Neuronal stem cell (in vitro differentiated cells): Measurements from ENCODE around the gene HELZ2.

Source experiments
- DNase-seq: peaks from one replicate; pipeline ENCODE4 v3.0.0-alpha.2; 2013; ENCODE audit warnings: low spot score
- H2AFZ ChIP-seq: one replicate; pipeline ENCODE4 v1.6.1; 2013; ENCODE audit warnings: mild to moderate bottlenecking, low read length, inconsistent platforms
- H2AK5ac ChIP-seq: 2 replicates; pipeline ENCODE4 v1.6.1; 2013; ENCODE audit warnings: low read depth, mild to moderate bottlenecking, inconsistent platforms, low read length, moderate library complexity, mixed read lengths
- H2BK120ac ChIP-seq: 2 replicates; pipeline ENCODE4 v1.6.1; 2013; ENCODE audit warnings: low read depth, mild to moderate bottlenecking, inconsistent platforms, low read length, moderate library complexity, mixed read lengths
- H2BK12ac ChIP-seq: one replicate; pipeline ENCODE4 v1.6.1; 2013; ENCODE audit warnings: low read length, inconsistent platforms
- H2BK15ac ChIP-seq: 2 replicates; pipeline ENCODE4 v1.6.1; 2013; ENCODE audit warnings: mild to moderate bottlenecking, low read length, inconsistent platforms, mixed read lengths
- H2BK5ac ChIP-seq: one replicate; pipeline ENCODE4 v1.6.1; 2013; ENCODE audit warnings: inconsistent platforms, mild to moderate bottlenecking, low read length, moderate library complexity
- H3K14ac ChIP-seq: one replicate; pipeline ENCODE4 v1.6.1; 2013; ENCODE audit warnings: low read length, inconsistent platforms
- H3K18ac ChIP-seq: 2 replicates; pipeline ENCODE4 v1.6.1; 2013; ENCODE audit warnings: low read length, inconsistent platforms
- H3K23ac ChIP-seq: 2 replicates; pipeline ENCODE4 v1.6.1; 2013; ENCODE audit warnings: low read depth, mild to moderate bottlenecking, mixed read lengths, low read length, inconsistent platforms; ENCODE audit not compliant: poor library complexity
- H3K27ac ChIP-seq: replicated peaks from 3 replicates; pipeline ENCODE4 v1.5.1; 2013; ENCODE audit warnings: low read length, inconsistent platforms
- H3K27me3 ChIP-seq, 3 experiments: 2 replicates each; pipeline ENCODE4 v1.6.1; 2013; ENCODE audit warnings: low read length in 3 of 3, mild to moderate bottlenecking in 2 of 3, inconsistent platforms in 1 of 3, low read depth in 1 of 3, mixed read lengths in 1 of 3, moderate library complexity in 1 of 3; ENCODE audit not compliant: control insufficient read depth in 3 of 3, insufficient read depth in 3 of 3
- H3K36me3 ChIP-seq, 2 donors: replicated peaks in 1 of 2; 2 replicates each; pipeline ENCODE4 v1.6.1; 2013; ENCODE audit warnings: low read length in 2 of 2; ENCODE audit not compliant: control insufficient read depth in 2 of 2, insufficient read depth in 2 of 2
- H3K4ac ChIP-seq: 2 replicates; pipeline ENCODE4 v1.6.1; 2013; ENCODE audit warnings: inconsistent platforms, mild to moderate bottlenecking, low read length, moderate library complexity
- H3K4me1 ChIP-seq, 2 donors: 1 replicate in 1 of 2; 2 replicates in 1 of 2; pipeline ENCODE4 v1.6.1; 2013; ENCODE audit warnings: low read length in 2 of 2, low read depth in 1 of 2; ENCODE audit not compliant: control insufficient read depth in 2 of 2, insufficient read depth in 1 of 2
- H3K4me2 ChIP-seq: one replicate; pipeline ENCODE4 v1.6.1; 2013; ENCODE audit warnings: mild to moderate bottlenecking, low read length, inconsistent platforms; ENCODE audit not compliant: insufficient read depth, poor library complexity, severe bottlenecking
- H3K4me3 ChIP-seq, 2 donors: 2 replicates each; pipeline ENCODE4 v1.5.1; 2013; ENCODE audit warnings: low read length in 2 of 2, mild to moderate bottlenecking in 2 of 2, inconsistent platforms in 1 of 2, moderate library complexity in 1 of 2
- H3K79me1 ChIP-seq: one replicate; pipeline ENCODE4 v1.6.1; 2013; ENCODE audit warnings: low read depth, mild to moderate bottlenecking, inconsistent platforms, low read length, moderate library complexity
- H3K9ac ChIP-seq: one replicate; pipeline ENCODE4 v1.6.1; 2013; ENCODE audit warnings: mild to moderate bottlenecking, low read depth, low read length, inconsistent platforms; ENCODE audit not compliant: poor library complexity
- H3K9me3 ChIP-seq, 2 donors: replicated peaks in 1 of 2; 2 replicates each; pipeline versions ENCODE3 to v1.6.1; 2013; ENCODE audit warnings: low read length in 2 of 2, mild to moderate bottlenecking in 2 of 2, inconsistent platforms in 1 of 2, low read depth in 1 of 2, mixed read lengths in 1 of 2, moderate library complexity in 1 of 2; ENCODE audit not compliant: control insufficient read depth in 2 of 2, insufficient read depth in 1 of 2
- H4K8ac ChIP-seq: one replicate; pipeline ENCODE4 v1.6.1; 2013; ENCODE audit warnings: low read depth, mild to moderate bottlenecking, inconsistent platforms, low read length, moderate library complexity
- H4K91ac ChIP-seq: one replicate; pipeline ENCODE4 v1.6.1; 2013; ENCODE audit warnings: low read length, low read depth, mild to moderate bottlenecking, inconsistent platforms; ENCODE audit not compliant: poor library complexity
- WGBS, 2 donors: extraction: QIAGEN DNeasy Blood & Tissue Kit; methylation state at CpG; one replicate each; pipeline ENCODE4 v1.1.7; 2013; ENCODE audit warnings: missing lambda C conversion rate in 2 of 2, mixed read lengths in 1 of 2; ENCODE audit not compliant: insufficient read length in 2 of 2, insufficient replicate concordance in 1 of 2; ENCODE audit errors: extremely low coverage in 2 of 2; 5-methylcytosine and 5-hydroxymethylcytosine counted together

HELZ2 gene

DNA sequence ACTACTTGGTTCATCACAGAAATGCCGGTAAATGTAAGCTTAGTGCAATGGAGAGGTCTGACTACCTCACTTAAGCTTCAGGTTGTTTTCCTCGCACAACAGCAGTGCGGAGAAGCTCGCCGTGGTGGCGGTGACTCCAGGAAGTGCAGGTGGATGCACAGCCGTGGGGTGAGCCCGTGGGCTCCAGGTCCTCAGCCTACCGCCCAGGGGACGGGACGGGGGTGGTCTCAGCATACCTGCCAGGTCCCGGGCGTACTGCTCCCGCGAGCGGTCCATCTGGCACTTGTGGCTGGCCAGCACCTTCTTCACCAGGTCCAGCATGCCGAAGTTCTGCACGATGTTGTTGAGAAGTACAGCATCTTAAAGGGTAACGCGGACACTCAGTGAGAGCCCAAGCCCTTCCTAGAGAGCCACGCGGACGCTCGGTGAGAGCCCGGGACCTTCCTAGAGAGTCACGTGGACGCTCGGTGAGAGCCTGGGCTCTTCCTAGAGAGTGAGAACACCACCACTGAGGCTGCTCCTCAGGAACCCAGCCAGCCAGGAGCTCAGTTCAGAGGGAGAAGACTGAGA lies 17.8 kb upstream of the HELZ2 start:
- H2BK12ac ChIP-seq, result no peak overlapping the region
- no peaks in the 10 kb centered on the region for H3K9me3 ChIP-seq
- no peak overlapping the region for H3K9ac ChIP-seq
- H4K8ac ChIP-seq, result peak overlapping the region; percentile 30
- no peak overlapping the region for H2AK5ac ChIP-seq
- no peak overlapping the region for H4K91ac ChIP-seq
- H3K14ac ChIP-seq, result peak overlapping the region; percentile 8
- peaks cover 0 to 7% of the 10 kb centered on the region in 2 donors for H3K4me1 ChIP-seq
- no peak overlapping the region for H2BK15ac ChIP-seq
- no peak overlapping the region for H3K18ac ChIP-seq
- no peak overlapping the region for H3K27ac ChIP-seq
- H3K36me3 ChIP-seq, result peaks cover 22 to 80% of the 10 kb centered on the region in 2 donors
- no peaks in the 10 kb centered on the region for H3K27me3 ChIP-seq
- no peak overlapping the region for H2BK120ac ChIP-seq
- no peak for DNase-seq
- H2BK5ac ChIP-seq, result no peak overlapping the region
- no peak overlapping the region for H3K23ac ChIP-seq
- H2AFZ ChIP-seq, result no peak overlapping the region
- peaks cover 2% of the 10 kb centered on the region for H3K79me1 ChIP-seq
- H3K4ac ChIP-seq, result no peak overlapping the region
- no CpG with 5 or more reads among the region's 28 CpGs for WGBS, 2 donors
- H3K4me2 ChIP-seq, result no peak overlapping the region
- H3K4me3 ChIP-seq, result no peak overlapping the region

DNA sequence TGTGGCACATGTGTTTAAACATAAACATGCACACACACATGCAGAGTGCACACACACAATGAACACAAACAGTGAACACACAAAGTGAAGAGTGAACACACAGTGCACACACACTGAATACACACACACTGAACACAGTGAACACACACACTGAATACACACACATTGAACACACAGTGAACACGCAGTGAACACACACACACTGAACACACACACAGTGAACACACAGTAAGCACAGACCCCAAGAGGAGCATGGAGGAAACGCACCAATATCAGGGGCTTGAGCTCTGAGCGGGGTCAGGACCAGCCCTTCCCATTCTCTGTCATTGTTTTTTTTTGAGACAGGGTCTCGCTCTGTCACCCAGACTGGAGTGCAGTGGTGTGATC lies 17.1 kb upstream of the HELZ2 start:
- Histone ChIP-seq H3K27ac (no peak overlapping the region), H4K91ac (no peak overlapping the region), H3K4me3 (no peak overlapping the region), H2AK5ac (no peak overlapping the region), H3K23ac (no peak overlapping the region), H3K18ac (no peak overlapping the region), H2BK120ac (no peak overlapping the region), H3K14ac (no peak overlapping the region), H2BK15ac (no peak overlapping the region), H3K4ac (no peak overlapping the region), H3K27me3 (no peaks in the 10 kb centered on the region), H3K36me3 (peaks cover 22 to 76% of the 10 kb centered on the region in 2 donors), H3K4me1 (peaks cover 0 to 7% of the 10 kb centered on the region in 2 donors), H2BK5ac (no peak overlapping the region), H3K4me2 (no peak overlapping the region), H2BK12ac (no peak overlapping the region), H3K79me1 (peaks cover 2% of the 10 kb centered on the region), H3K9me3 (no peaks in the 10 kb centered on the region), H3K9ac (peak overlapping the region; percentile 17), H2AFZ (no peak overlapping the region), H4K8ac (no peak overlapping the region)
- no CpG with 5 or more reads among the region's 4 CpGs for WGBS, 2 donors
- DNase-seq, result no peak

GRCh38 chr20:63590218-63591146 lies 16.4 kb upstream of the HELZ2 start:
- no peak for DNase-seq
- Histone ChIP-seq H3K27ac (no peak overlapping the region), H2BK5ac (peak overlapping the region; percentile 24), H3K23ac (peak overlapping the region; percentile 80), H3K4me1 (peaks cover 0 to 7% of the 10 kb centered on the region in 2 donors), H3K9ac (peak overlapping the region; percentile 60), H2BK12ac (no peak overlapping the region), H3K9me3 (no peaks in the 10 kb centered on the region), H3K4me2 (no peak overlapping the region), H3K79me1 (peaks cover 2% of the 10 kb centered on the region), H2AK5ac (no peak overlapping the region), H2BK15ac (no peak overlapping the region), H4K91ac (no peak overlapping the region), H3K4me3 (no peak overlapping the region), H2AFZ (no peak overlapping the region), H3K18ac (no peak overlapping the region), H2BK120ac (no peak overlapping the region), H3K4ac (no peak overlapping the region), H3K36me3 (peaks cover 21 to 70% of the 10 kb centered on the region in 2 donors), H3K27me3 (no peaks in the 10 kb centered on the region), H4K8ac (no peak overlapping the region), H3K14ac (peak overlapping the region; percentile 8)
- WGBS, 2 donors, result no CpG with 5 or more reads among the region's 52 CpGs
